ENCODE measurements around the gene CYBA. TPM values are rescaled to one million over a fixed set of nuclear protein-coding genes. Genes with fewer than 3 reads are reported as not detected.
A peak's percentile ranks its signal among the peaks of the same experiment; 100 is the strongest.

The CYBA gene
- total RNA-seq, 2 donors from 2014 or later: 268 to 386 TPM

DNA sequence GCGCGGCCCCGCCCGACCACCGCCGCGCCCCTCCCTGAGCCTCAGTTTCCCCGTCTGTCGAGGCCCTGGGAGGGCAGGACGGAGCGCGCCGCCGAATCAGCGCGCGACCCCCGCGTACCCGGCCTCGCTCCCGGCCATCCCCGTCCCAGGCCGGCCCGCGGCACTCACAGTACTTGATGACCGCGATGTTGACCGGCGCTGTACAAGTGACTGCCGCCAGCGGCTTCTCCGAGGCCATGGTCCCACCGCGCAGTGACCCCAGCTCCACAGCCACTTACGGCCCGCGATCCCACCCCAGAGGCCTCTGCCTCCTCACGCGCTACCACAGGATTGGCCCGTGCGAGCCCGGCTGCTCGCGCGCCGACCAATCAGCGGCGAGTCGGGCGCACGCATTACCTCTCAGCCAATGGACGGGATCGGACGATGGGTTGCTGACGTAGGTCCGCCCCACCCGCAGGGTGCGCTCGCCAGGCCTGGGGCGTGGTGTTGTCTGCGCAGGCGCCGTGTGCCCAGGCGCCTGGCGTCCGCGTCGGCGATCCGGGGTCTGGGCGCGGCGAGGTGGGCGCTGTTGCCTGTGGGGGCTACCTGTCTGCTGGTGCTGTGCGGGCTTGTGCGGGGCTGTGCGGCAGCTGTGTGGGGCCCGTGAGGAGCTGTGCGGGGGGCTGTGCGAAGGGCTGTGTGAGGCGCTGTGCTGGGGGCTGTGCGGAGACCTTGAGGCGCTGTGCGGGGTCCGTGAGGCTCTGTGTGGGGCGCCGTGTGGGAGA is 12.2 kb upstream of the CYBA start, which contains the start of gene MVD:
Gene MVD (minus strand): TSS at position 249 of the 764 bp plus-strand sequence. CDS start 11 bp downstream, at position 238.
- peaks cover 13 to 19% of the 10 kb centered on the region in 2 donors for H3K4me1 Mint-ChIP-seq (ENCODE audit: low read depth in 2 of 2)
- ATAC-seq (peak; percentile 99), DNase-seq (ENCODE audit: low spot score) (peak; percentile 98)
- no peaks in the 10 kb centered on the region for H3K27me3 Mint-ChIP-seq
- peak within 1 kb of the TSS; percentile 43 to 93 for H3K27ac Mint-ChIP-seq
- H3K4me3 Mint-ChIP-seq: peak within 1 kb of the TSS; percentile 86
- H3K9me3 Mint-ChIP-seq: no peaks in the 10 kb centered on the region
- no peaks in the 10 kb centered on the region for H3K36me3 Mint-ChIP-seq

DNA sequence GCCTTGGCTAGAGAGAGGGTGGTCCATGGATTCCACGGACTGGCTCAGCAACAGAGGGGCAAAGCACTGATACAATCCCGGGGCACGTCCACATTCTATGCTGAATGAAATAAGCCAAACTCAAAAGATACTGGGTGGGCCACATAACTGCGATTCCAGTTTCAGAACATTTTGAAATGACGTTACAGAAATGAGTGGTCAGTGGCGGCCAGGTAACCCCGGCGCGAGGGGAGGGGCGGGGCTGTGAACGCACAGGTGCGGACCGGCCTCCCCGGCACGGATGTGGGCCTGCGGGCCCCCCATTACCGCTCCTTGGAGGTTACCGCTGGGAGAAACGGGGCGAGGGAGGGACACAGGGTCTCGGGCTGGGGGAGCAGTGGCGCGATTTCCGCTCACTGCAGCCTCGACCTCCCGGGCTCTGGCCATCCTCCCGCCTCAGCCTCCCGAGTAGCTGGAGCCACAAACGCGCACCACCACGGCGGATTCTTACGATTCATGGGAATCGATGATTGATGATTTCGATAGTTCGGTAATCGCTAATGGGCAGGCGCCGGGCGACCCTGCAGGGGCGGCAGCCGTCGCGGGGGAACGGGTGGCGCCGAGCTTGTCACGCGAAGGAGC is 11.5 kb upstream of the CYBA start:
- Mint-ChIP-seq H3K4me3 (peak overlapping the region; percentile 86), H3K27ac (peak overlapping the region; percentile 43 to 93), H3K27me3 (no peaks in the 10 kb centered on the region), H3K4me1 (ENCODE audit: low read depth in 2 of 2) (peaks cover 13 to 19% of the 10 kb centered on the region in 2 donors), H3K36me3 (no peaks in the 10 kb centered on the region), H3K9me3 (no peaks in the 10 kb centered on the region)
- ATAC-seq: no peak
- DNase-seq (ENCODE audit: low spot score): no peak

DNA sequence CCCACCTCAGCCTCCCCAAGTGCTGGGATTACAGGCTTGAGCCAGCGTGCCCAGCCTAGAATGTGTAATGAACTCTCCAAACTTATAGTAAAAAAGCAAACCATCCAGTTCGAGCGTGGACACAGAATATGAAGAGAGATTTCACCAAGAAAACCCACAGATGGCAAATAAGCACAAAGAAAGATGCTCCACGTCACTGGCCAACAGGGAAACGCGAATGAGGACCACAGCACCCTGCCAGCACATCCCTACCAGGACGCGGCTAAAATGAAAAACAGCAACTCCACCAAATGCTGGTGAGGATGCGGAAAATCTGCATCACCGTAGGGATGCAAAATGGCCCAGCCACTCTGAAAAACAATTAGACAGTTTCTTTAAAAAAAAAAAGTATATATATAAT is 10.6 kb upstream of the CYBA start:
- ATAC-seq (no peak), DNase-seq (ENCODE audit: low spot score) (no peak)
- no peaks in the 10 kb centered on the region for H3K27me3 Mint-ChIP-seq
- peaks cover 13 to 19% of the 10 kb centered on the region in 2 donors for H3K4me1 Mint-ChIP-seq (ENCODE audit: low read depth in 2 of 2)
- H3K9me3 Mint-ChIP-seq: no peaks in the 10 kb centered on the region
- H3K4me3 Mint-ChIP-seq: peak overlapping the region; percentile 86
- no peaks in the 10 kb centered on the region for H3K36me3 Mint-ChIP-seq
- H3K27ac Mint-ChIP-seq: peak overlapping the region; percentile 43 to 93

DNA sequence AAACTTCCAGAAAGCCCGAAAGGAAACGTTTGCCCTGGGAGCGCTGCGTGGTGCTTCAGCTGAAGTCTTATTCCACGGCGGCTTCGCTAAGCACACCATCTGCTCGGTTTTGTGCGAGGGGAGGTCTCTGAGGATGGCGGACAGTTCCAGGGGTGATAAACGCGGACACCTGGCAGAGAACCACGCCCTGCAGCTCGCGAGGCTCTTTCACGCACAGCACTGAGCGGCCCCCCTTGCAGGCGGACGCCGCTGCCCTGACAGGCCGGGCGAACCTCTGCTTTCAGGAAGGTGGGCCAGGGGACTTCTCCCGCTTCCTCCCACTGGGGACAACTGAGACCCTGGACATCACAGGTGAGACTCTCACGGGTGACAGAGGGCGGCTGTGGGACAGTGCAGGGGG is 8.3 kb upstream of the CYBA start:
- DNase-seq (ENCODE audit: low spot score) (no peak), ATAC-seq (no peak)
- no peaks in the 10 kb centered on the region for H3K9me3 Mint-ChIP-seq
- no peak overlapping the region for H3K27ac Mint-ChIP-seq
- no peaks in the 10 kb centered on the region for H3K27me3 Mint-ChIP-seq
- no peak overlapping the region for H3K4me3 Mint-ChIP-seq
- peaks cover 18 to 27% of the 10 kb centered on the region in 2 donors for H3K4me1 Mint-ChIP-seq (ENCODE audit: low read depth in 2 of 2)
- H3K36me3 Mint-ChIP-seq: no peaks in the 10 kb centered on the region

DNA sequence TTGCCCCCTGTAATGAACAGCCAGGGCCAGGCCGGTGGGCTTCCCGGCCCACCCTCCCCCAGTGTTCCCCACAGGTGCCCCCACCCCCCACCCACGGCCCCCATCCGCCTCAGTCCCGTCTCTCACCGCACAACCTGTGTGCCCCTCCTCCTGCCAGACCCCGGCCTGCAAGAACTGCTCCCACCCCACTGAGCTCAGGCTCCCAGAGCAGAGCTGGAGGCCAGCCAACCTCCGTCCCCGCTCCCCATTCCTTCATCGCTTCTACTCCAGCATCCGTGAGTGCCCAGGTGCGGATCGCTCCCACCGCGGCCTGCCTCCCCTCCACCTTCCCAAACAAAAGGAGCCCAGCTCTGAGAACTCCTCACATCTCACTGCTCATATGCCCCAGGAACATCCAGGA is 7.9 kb upstream of the CYBA start:
- DNase-seq (ENCODE audit: low spot score) (no peak), ATAC-seq (no peak)
- H3K36me3 Mint-ChIP-seq: no peaks in the 10 kb centered on the region
- no peak overlapping the region for H3K27ac Mint-ChIP-seq
- H3K4me1 Mint-ChIP-seq (ENCODE audit: low read depth in 2 of 2): peaks cover 22 to 30% of the 10 kb centered on the region in 2 donors
- H3K9me3 Mint-ChIP-seq: no peaks in the 10 kb centered on the region
- H3K4me3 Mint-ChIP-seq: no peak overlapping the region
- H3K27me3 Mint-ChIP-seq: no peaks in the 10 kb centered on the region

DNA sequence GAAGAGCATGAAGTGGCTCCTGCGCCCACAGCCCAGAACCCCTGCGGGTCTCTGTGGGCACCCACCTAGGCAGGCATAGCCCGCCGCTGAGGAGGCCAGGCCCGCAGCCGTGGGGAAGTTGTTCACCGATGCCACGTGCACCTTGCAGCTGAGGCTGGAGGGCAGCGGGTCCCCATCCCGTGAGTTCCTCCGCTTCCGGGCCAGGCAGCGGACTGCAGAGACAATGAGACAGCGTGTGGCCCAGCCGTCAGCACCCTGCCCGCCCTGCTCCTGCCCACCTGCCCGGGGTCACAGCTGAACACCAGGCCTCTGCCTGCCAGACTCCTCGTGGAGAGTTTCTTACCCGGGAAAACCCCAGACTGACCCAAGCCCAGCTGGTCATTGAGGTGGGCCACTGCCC is 6.5 kb upstream of the CYBA start:
- Mint-ChIP-seq H3K27ac (no peak overlapping the region), H3K4me1 (ENCODE audit: low read depth in 2 of 2) (peaks cover 29 to 32% of the 10 kb centered on the region in 2 donors), H3K27me3 (no peaks in the 10 kb centered on the region), H3K36me3 (no peaks in the 10 kb centered on the region), H3K4me3 (no peak overlapping the region), H3K9me3 (no peaks in the 10 kb centered on the region)
- DNase-seq (ENCODE audit: low spot score) (no peak), ATAC-seq (no peak)

DNA sequence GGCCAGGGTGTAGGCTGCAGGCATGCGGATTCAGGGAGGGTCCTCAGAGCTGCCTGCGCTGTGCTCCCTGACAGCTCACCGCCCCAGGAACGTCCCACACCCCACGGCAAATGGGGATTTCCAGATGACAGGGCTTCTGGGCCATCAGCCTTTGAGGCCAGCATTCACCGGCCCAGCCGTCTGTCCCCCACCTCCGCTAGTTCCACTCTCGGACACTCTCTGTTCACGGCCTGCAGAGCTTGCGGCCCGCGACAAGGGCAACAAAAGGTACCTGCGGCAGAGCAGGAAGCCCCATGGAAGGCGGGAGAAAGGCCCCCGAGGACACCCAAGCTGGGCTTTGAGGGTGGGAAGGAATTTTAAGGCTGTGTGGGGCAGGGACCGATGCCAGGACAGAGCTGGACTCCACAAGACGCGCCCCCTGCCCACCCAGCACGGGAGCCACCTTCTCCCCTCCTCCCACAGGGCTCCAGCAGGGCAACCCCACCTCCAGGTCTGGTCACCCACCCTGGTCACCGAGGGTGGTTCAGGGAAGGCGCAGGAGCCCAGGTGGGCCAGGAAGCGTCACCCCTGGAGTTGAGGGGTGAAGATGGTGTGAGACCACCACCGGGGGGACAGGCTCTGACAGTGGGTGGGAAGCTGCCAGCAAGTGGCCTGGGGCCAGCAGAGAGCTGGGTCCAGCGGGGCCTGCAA is 5.6 kb upstream of the CYBA start:
- H3K4me3 Mint-ChIP-seq: no peak overlapping the region
- ATAC-seq (no peak), DNase-seq (ENCODE audit: low spot score) (no peak)
- H3K27me3 Mint-ChIP-seq: no peaks in the 10 kb centered on the region
- no peak overlapping the region for H3K27ac Mint-ChIP-seq
- H3K36me3 Mint-ChIP-seq: no peaks in the 10 kb centered on the region
- H3K4me1 Mint-ChIP-seq (ENCODE audit: low read depth in 2 of 2): peaks cover 23 to 32% of the 10 kb centered on the region in 2 donors
- no peaks in the 10 kb centered on the region for H3K9me3 Mint-ChIP-seq

DNA sequence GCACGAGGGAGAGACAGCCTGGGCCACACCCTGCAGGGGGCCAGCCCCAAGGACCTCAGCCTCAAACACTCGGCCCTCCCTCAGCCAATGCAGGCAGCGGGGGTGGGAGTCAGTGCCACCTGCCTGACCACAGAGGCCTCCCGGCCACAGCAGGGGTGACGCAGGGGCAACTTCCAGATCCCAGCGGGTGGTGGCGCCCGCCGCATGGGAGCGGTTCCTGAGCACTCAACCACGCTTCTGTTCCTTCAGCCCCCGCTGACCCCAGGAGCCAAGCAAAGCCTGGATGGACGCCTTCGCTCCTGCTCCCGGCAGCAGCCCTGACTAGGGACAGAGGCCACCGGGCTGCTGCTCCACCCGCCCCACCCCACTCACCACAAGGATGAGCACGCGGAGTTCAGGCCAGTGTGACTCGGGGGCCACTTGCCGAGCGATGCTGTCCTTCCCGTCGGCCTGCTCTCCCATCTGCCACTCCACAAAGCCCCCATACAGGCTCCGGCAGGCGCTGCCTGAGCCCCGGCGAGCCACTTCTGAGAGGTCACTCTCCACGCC is 5.0 kb upstream of the CYBA start:
- ATAC-seq (no peak), DNase-seq (ENCODE audit: low spot score) (no peak)
- H3K27me3 Mint-ChIP-seq: no peaks in the 10 kb centered on the region
- no peak overlapping the region for H3K27ac Mint-ChIP-seq
- H3K4me1 Mint-ChIP-seq (ENCODE audit: low read depth in 2 of 2): peaks cover 23 to 33% of the 10 kb centered on the region in 2 donors
- H3K36me3 Mint-ChIP-seq: no peaks in the 10 kb centered on the region
- H3K9me3 Mint-ChIP-seq: no peaks in the 10 kb centered on the region
- no peak overlapping the region for H3K4me3 Mint-ChIP-seq

DNA sequence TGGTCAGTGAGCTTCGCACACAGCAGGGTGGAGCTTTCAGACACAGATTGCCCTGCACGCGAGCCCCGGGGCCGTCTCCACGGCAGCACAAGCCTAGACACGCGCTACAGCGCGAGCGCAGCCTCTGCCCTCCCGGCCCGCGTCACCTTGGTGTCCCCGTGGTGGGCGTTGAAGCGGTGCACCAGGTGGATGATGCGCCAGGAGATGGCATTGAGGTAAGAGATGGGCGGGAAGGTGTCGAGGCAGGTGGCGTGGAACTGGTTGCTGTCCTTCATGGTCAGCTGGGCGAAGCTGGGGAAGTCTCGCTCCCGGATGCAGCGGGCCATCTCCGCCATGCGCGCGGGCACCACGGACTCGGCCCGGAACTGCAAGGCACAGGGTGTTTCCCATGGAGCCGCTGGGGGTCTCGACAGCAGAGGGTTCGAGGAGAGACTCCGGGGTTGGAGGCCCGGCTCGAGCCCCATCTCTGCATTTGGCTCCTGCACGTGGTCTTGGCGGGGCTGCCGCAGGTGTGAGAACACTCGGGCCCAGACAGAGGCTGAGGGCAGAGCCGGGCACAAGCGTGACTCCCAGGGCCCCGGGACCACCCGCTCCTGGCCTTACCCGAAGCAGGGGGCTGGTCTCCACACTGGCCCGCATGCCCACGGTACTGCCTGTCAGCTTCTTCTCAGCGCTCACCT is 4.3 kb upstream of the CYBA start:
- ATAC-seq: no peak
- H3K9me3 Mint-ChIP-seq: no peaks in the 10 kb centered on the region
- DNase-seq (ENCODE audit: low spot score): no peak
- H3K27me3 Mint-ChIP-seq: no peaks in the 10 kb centered on the region
- H3K4me3 Mint-ChIP-seq: peak overlapping the region; percentile 17
- peaks cover 23 to 31% of the 10 kb centered on the region in 2 donors for H3K4me1 Mint-ChIP-seq (ENCODE audit: low read depth in 2 of 2)
- H3K36me3 Mint-ChIP-seq: no peaks in the 10 kb centered on the region
- peak overlapping the region in 1 of 2 donors; percentile 54 for H3K27ac Mint-ChIP-seq

DNA sequence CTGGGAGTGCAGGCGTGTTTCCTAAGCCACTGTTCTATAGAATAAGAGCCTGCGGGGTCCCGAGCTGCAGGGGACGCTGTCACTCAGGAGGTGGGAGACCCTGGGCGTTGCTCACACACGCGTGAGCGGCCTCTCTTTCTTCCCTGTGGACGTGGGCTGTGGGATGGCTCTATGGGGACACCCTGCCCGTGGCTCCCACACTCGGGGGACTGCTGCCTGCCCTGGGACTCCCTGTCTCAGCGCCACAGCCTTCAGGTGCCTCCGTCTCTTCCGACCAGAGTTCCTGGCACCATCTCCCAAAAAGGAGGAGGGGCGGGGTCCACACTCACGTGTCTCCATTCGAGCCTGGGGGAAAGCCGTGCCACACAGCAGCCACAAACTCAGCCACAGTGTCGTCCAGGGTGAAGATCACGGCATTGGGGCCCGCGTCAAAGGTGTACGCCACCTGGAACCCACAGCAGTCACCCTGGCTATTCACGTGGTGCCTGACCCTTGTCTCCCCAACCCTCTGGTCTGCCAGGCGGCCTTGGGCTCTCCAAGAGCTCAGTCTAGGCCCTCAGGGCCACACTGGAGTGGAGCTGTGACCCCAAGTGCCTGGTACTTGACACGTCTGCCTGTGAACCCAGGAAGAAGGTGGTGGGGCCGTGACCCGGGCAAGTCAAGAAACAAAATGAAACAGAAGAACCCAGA is 3.7 kb upstream of the CYBA start:
- no peak for DNase-seq (ENCODE audit: low spot score)
- Mint-ChIP-seq H3K27ac (peak overlapping the region in 1 of 2 donors; percentile 90), H3K4me1 (ENCODE audit: low read depth in 2 of 2) (peaks cover 23 to 30% of the 10 kb centered on the region in 2 donors), H3K4me3 (peak overlapping the region; percentile 17), H3K9me3 (no peaks in the 10 kb centered on the region), H3K27me3 (no peaks in the 10 kb centered on the region), H3K36me3 (no peaks in the 10 kb centered on the region)
- no peak for ATAC-seq

DNA sequence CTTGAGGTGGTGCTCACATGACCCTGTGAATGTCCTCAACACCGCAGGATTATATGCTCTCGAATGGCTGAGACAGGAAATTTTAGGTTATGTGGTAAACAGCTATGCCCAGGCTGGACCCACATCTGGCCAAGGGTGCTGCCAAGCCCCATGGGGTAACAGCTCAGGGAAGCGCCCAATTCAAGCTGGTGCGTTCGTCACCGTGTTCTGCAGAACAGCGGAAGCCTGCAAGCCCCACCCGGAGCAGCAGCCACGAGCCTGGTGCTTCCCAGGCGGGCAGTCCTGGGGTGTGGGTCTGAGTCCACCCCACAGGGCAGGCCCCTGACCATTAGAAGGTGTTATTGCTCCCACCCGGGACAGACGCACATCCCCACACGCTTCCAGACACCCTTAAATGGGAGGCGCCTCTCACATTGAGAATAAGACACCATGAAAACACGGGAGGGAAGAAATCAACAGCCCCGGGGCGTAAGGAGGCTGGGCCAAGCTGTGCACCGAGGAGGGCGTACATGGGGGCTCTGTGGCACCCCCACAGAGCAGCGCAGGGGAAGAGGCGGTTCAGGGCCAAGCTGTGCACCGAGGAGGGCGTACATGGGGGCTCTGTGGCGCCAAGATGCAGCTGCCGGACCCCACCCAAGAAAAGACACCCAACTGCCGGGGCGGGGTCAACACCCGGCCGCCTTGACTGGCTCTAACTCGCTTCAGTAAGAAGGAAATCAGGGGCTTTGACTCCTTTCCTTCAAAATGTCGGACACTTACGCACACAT is 2.9 kb upstream of the CYBA start:
- H3K27ac Mint-ChIP-seq: peak overlapping the region; percentile 68 to 90
- H3K27me3 Mint-ChIP-seq: no peaks in the 10 kb centered on the region
- H3K9me3 Mint-ChIP-seq: no peaks in the 10 kb centered on the region
- peaks cover 29 to 36% of the 10 kb centered on the region in 2 donors for H3K4me1 Mint-ChIP-seq (ENCODE audit: low read depth in 2 of 2)
- peak overlapping the region; percentile 61 for H3K4me3 Mint-ChIP-seq
- H3K36me3 Mint-ChIP-seq: no peaks in the 10 kb centered on the region
- ATAC-seq: no peak
- no peak for DNase-seq (ENCODE audit: low spot score)

DNA sequence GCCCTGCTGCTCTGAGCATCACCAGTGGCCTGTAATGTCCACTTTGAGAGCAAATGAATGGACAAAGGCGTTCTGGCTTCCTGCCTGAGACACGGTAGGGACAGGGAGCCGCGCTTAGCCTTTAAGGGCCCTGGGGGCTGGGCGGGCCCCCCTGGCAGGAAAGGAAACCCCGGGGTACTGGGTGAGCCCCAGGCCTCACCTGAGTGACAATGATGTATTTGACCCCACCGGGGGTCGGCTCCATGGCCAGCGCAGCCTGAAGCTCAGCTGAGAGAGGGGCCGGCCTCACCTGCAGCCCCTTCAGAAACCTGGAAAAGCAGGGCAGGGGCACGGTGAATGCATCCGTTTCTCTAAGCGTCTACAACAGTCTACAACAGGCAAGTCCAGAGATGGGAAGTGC is 2.2 kb upstream of the CYBA start:
- no peaks in the 10 kb centered on the region for H3K36me3 Mint-ChIP-seq
- H3K9me3 Mint-ChIP-seq: no peaks in the 10 kb centered on the region
- peak overlapping the region; percentile 61 for H3K4me3 Mint-ChIP-seq
- H3K4me1 Mint-ChIP-seq (ENCODE audit: low read depth in 2 of 2): peaks cover 29 to 36% of the 10 kb centered on the region in 2 donors
- H3K27ac Mint-ChIP-seq: peak overlapping the region; percentile 68 to 90
- no peaks in the 10 kb centered on the region for H3K27me3 Mint-ChIP-seq
- DNase-seq (ENCODE audit: low spot score) (no peak), ATAC-seq (no peak)
